NCI-H82 treated with DMSO at 0.1 percent for 48 hours (cell line): ENCODE measurements around the gene SCARB1.

Experiments
- DNase-seq: peaks from one replicate; lab custom pipeline; 2025; ENCODE audit not compliant: unreplicated experiment; lab: John Stamatoyannopoulos, UW

Gene SCARB1

DNA sequence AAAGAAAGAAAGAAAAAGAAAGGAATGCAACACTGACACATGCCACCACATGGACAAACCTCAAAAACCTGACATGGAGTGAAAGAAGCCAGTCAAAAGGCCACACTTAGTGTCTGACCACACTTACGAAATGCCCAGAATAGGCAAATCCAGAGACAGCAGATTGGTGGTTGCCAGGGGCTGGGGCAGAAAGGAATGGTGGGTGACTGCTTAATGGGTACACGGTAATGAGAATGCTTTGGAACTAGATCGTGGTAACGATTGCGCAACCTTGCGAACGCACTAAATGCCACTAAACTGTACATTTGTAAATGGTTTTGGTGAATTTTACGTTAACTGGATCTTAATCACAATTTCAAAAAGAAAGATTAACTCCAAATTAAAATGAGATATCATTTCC is 39.5 kb downstream of the SCARB1 start:
- DNase-seq: no peak

- no peak for DNase-seq
Measured at GRCh38 chr12:124823272-124823970, 40.2 kb downstream of the SCARB1 start.

- no peak for DNase-seq
Measured at GRCh38 chr12:124822218-124822617, 41.4 kb downstream of the SCARB1 start.

DNA sequence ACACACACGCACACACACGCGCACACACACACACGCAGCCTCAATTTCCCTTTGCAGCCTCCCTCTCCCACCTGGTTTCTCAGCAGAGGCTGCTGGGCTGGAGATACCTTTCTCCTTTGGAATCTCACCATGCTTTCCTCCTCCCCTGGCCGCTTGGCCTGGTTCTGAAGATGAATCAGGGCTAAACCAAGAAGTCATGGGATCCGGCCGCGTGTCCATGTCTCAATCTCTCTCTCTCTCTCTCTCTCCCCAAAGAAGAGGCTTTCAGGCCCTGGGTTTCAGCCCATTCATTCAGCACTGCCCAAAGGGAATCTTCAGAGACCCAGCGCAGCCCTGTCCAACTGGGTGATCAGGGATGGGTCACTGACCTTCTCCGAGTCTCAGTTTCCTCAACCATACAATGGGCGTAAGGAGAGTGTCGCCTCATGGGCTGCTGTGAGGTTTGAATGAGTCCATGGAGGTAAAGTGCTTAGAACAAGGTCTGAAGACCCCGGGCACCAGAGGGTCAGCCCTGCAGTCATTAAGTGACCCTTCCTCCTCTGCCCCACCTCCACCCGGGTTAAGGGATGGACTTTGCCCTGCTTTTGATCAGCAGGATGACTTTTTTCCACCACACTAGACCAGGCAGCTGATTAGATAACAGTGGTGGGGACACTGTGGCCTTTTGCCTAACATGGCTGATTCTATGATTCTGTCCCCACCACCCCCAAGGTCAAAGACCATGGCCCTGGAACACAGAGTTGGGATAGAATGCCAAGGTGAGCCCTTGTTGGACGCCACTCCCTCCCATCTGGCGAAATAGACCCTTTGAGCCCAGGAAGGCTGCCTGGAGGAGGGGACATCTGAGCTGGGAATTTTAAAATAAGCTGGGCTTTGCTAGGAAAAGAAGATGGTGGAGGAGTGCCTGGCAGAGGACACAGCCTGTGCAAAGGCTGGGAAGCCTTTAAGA is 42.1 kb downstream of the SCARB1 start:
- DNase-seq: no peak

DNA sequence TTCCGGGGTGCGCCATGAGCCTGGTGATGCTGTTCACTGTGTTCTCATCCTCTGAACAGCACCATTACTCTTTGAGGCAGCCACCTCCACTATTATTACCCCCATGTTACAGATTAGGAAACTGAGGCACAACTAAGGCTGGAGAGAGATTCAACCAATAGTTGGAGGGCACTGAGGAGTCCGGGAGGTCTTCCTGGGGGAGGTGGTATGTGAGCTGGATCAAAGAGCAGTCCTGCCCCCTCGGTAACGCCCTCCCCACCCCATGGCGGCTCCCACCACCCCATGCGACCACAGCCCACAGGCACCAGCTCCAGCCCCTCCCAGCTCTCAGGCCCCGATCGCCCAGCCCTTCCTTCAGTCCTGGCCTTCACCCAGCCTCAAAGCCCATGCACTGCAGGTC is 43.5 kb downstream of the SCARB1 start:
- DNase-seq: no peak

DNA sequence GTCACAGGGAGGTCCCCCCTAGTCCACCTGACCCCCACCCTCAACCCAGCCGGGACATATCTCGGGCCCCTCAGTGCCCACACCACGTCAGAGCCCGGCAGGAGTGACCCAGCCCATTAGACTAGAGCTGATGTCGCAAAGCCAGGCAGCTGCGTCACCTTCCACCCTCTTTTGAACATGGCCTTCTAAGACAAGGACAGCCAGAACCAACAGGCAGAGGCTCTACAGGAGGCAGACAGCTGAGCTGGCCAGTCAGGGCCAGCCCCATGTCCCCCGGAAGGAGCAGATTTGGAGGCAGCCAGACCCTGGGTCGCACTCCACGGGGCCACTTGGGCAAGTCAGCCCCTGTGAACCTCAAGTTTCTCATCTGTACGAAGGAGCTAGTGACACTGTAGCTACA is 44.1 kb downstream of the SCARB1 start:
- DNase-seq: no peak

- DNase-seq: no peak
Measured at GRCh38 chr12:124819080-124819479, 44.6 kb downstream of the SCARB1 start.

- no peak for DNase-seq
Measured at GRCh38 chr12:124817076-124818000, 46.3 kb downstream of the SCARB1 start.

- DNase-seq: no peak
Measured at GRCh38 chr12:124816295-124816854, 47.3 kb downstream of the SCARB1 start.

DNA sequence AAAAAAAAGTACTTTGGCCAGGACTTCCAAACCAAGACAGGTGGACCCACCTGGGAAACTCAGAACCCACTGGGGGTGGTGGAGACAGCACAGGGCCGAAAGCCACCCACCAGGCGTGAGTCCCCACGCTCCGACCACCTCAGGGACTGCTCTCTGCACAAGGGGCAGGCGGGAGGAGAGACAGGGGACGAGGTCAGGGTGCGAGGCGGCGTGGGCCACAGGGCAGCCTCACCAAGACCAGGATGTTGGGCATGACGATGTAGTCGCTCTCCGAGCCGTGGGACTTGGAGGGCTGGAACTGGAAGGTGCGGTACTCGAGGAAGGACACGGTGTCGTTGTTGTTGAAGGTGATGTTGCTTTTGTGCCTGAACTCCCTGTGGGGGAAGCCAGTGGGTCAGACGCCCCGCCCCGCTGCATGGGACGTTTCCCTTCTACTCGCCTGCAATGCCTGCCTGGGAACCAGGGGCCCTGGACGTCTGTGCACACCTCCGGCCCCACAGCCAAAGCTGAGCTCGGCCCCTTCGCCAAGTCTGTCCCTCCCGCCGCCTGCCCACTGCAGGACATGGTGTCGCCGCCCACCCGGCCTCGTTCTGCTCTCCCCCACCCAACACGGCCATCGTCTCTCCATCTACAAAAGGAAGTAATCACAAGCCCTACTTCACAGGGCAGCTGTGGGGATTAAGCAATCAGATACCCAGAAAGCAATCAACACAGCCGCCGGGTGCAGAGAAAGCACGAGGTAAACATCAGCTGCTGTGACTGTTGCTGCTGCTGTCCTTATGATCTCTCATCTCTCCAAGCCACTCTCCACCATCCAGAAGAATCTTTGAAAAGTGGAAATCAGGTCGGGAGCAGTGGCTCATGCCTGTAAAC is 48.7 kb downstream of the SCARB1 start:
- no peak for DNase-seq

GRCh38 chr12:124813782-124814181 is 49.9 kb downstream of the SCARB1 start:
- DNase-seq: no peak

DNA sequence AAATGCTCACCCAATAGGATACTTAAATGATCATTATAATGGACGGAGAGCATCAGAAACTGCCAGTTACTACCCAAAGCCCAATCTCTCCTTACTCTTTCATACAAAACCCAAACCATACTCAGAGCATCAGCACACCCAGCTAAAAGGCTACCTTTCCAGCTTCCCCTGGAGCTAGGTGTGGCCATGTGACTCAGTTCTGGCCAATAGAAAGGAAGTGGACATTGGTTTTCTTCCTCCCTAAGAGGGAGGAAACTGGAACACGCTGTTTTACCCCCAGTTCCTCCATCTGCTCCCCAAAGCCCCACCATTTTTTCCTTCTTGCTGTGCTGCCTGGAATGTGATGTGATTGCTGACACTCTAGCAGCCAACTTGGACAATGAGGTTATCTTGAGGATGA is 50.7 kb downstream of the SCARB1 start:
- DNase-seq: no peak

DNA sequence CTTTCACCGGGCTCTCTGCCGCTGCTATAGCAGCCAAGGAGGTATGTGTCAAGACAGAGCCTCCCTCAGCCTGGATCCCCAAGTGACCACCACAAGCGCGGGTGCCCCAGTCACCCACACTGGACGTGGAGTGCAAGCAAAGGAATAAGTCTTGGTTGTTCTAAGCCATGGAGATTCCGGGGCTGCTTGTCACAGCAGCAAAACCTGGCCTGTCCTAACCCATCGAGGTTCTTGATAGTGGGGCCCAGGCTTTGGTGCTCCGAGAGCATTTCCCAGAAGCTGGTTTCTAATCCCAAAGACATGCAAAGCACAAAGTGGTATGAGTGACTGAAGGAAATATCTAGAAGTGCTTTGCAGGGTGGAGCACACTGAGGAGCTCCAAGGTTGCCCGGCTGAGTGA is 51.3 kb downstream of the SCARB1 start:
- no peak for DNase-seq

GRCh38 chr12:124811633-124812032 is 52.0 kb downstream of the SCARB1 start:
- no peak for DNase-seq

- DNase-seq: no peak
Measured at GRCh38 chr12:124809878-124810277, 53.8 kb downstream of the SCARB1 start.

- no peak for DNase-seq
Measured at GRCh38 chr12:124809391-124809790, 54.3 kb downstream of the SCARB1 start.

- no peak for DNase-seq
Measured at GRCh38 chr12:124808272-124808671, 55.4 kb downstream of the SCARB1 start.

- no peak for DNase-seq
Measured at GRCh38 chr12:124805876-124806668, 57.6 kb downstream of the SCARB1 start.

GRCh38 chr12:124805050-124805449 is 58.6 kb downstream of the SCARB1 start:
- no peak for DNase-seq
